CD14-positive monocyte (primary cell): ENCODE results near the gene CUX1. TPM values are rescaled to one million over a fixed set of nuclear protein-coding genes. Genes with fewer than 3 reads are reported as not detected.

Source experiments
- DNase-seq, 3 donors: peaks; one replicate each; pipeline ENCODE4 v3.0.0-alpha.2; 2011 to 2022
- H2AFZ ChIP-seq: 2 replicates; pipeline ENCODE4 v1.6.0; 2012; ENCODE audit warnings: mild to moderate bottlenecking, low read depth, low read length, inconsistent platforms; ENCODE audit not compliant: insufficient read depth, poor library complexity, severe bottlenecking
- H3K27ac ChIP-seq, 2 donors: 1 replicate in 1 of 2; 2 replicates in 1 of 2; pipeline ENCODE4 v1.5.1; 2012 to 2013; ENCODE audit warnings: low read length in 2 of 2, control low read depth in 1 of 2, inconsistent platforms in 1 of 2, low read depth in 1 of 2, mild to moderate bottlenecking in 1 of 2
- H3K27me3 ChIP-seq, 2 donors: one replicate each; pipeline versions ENCODE4 v1.6.0 to v1.6.1; 2011 to 2013; ENCODE audit warnings: low read length in 2 of 2; ENCODE audit not compliant: control insufficient read depth in 2 of 2, insufficient read depth in 2 of 2
- H3K36me3 ChIP-seq, 2 donors: replicated peaks in 1 of 2; 1 replicate in 1 of 2; 2 replicates in 1 of 2; pipeline versions ENCODE4 v1.5.1 to v1.6.1; 2012 to 2013; ENCODE audit warnings: low read length in 2 of 2, control low read depth in 1 of 2, inconsistent platforms in 1 of 2, mild to moderate bottlenecking in 1 of 2; ENCODE audit not compliant: insufficient read depth in 2 of 2, control insufficient read depth in 1 of 2
- H3K4me1 ChIP-seq, 2 donors: 1 replicate in 1 of 2; 2 replicates in 1 of 2; pipeline versions ENCODE4 v1.5.1 to v1.6.1; 2012 to 2013; ENCODE audit warnings: low read length in 2 of 2, control low read depth in 1 of 2, inconsistent platforms in 1 of 2, mild to moderate bottlenecking in 1 of 2, moderate library complexity in 1 of 2; ENCODE audit not compliant: insufficient read depth in 2 of 2, control insufficient read depth in 1 of 2
- H3K4me2 ChIP-seq: replicated peaks from 2 replicates; pipeline ENCODE3; 2012; ENCODE audit warnings: low read length, moderate library complexity, mild to moderate bottlenecking; ENCODE audit not compliant: poor library complexity, severe bottlenecking; ENCODE audit errors: extremely low read depth
- H3K4me3 ChIP-seq, 3 experiments: fragments of 200-600 bp in 1 of 3; sonication (generic) in 1 of 3; replicated peaks in 1 of 3; 1 replicate in 2 of 3; 2 replicates in 1 of 3; pipeline ENCODE4 v1.5.1; 2011 to 2013; ENCODE audit warnings: low read length in 3 of 3, mild to moderate bottlenecking in 3 of 3, control low read depth in 2 of 3, low read depth in 2 of 3, inconsistent platforms in 1 of 3, moderate library complexity in 1 of 3
- H3K79me2 ChIP-seq: 2 replicates; pipeline ENCODE4 v1.6.0; 2012; ENCODE audit warnings: mild to moderate bottlenecking, control low read depth, inconsistent platforms, low read length, moderate library complexity; ENCODE audit not compliant: insufficient read depth
- H3K9ac ChIP-seq: 2 replicates; pipeline ENCODE4 v1.6.0; 2017; ENCODE audit warnings: low read length, mild to moderate bottlenecking; ENCODE audit not compliant: insufficient read depth, poor library complexity, severe bottlenecking
- H3K9me3 ChIP-seq, 2 donors: replicated peaks in 1 of 2; 1 replicate in 1 of 2; 2 replicates in 1 of 2; pipeline versions ENCODE4 v1.5.1 to v1.6.1; 2012 to 2013; ENCODE audit warnings: low read length in 2 of 2, control low read depth in 1 of 2; ENCODE audit not compliant: control insufficient read depth in 1 of 2, insufficient read depth in 1 of 2
- H4K20me1 ChIP-seq: 2 replicates; pipeline ENCODE4 v1.6.0; 2012; ENCODE audit warnings: mild to moderate bottlenecking, low read length, control low read depth, moderate library complexity; ENCODE audit not compliant: insufficient read depth
- H3K27ac Mint-ChIP-seq, 7 donors: one replicate each; pipeline ENCODE4 v1.8.0; 2020; ENCODE audit warnings: mild to moderate bottlenecking in 7 of 7, mixed read lengths in 7 of 7, moderate library complexity in 6 of 7, inconsistent platforms in 2 of 7
- H3K27me3 Mint-ChIP-seq, 3 donors: one replicate each; pipeline ENCODE4 v1.8.0; 2021 to 2022; ENCODE audit warnings: low read depth in 3 of 3, mild to moderate bottlenecking in 3 of 3, mixed read lengths in 3 of 3, moderate library complexity in 3 of 3, inconsistent platforms in 1 of 3
- H3K36me3 Mint-ChIP-seq, 2 donors: one replicate each; pipeline ENCODE4 v1.8.0; 2020; ENCODE audit warnings: mixed read lengths in 2 of 2, inconsistent platforms in 1 of 2, mild to moderate bottlenecking in 1 of 2
- H3K4me1 Mint-ChIP-seq: one replicate; pipeline ENCODE4 v1.8.0; 2020; ENCODE audit warnings: mild to moderate bottlenecking, mixed read lengths
- H3K4me3 Mint-ChIP-seq, 2 donors: one replicate each; pipeline ENCODE4 v1.8.0; 2020; ENCODE audit warnings: mild to moderate bottlenecking in 2 of 2, mixed read lengths in 2 of 2, moderate library complexity in 1 of 2
- H3K9me3 Mint-ChIP-seq, 7 donors: one replicate each; pipeline ENCODE4 v1.8.0; 2020 to 2022; ENCODE audit warnings: mixed read lengths in 7 of 7, mild to moderate bottlenecking in 6 of 7, moderate library complexity in 6 of 7, inconsistent platforms in 2 of 7
- CTCF ChIP-seq: fragments of 200-600 bp; IDR thresholded peaks from one replicate; pipeline ENCODE4 v1.8.0; 2022; ENCODE audit warnings: antibody characterized with exemption, mild to moderate bottlenecking
- WGBS: methylation state at CpG from one replicate; pipeline ENCODE4 v1.1.5; 2013; ENCODE audit warnings: missing lambda C conversion rate; ENCODE audit not compliant: insufficient coverage; 5-methylcytosine and 5-hydroxymethylcytosine counted together
- intact Hi-C, 2 donors: fragments of 100-400 bp; cut with micrococcal nuclease; formaldehyde crosslinking; loops; one replicate each; pipeline versions ENCODE4 v1.15.0 to v1.15.1; 2023
- polyA plus RNA-seq, 3 donors: library from polyadenylated mRNA; depleted of rRNA in 1 of 3; unstranded in 2 of 3; stranded (reverse) in 1 of 3; fragments of 300-500 nt in 2 of 3; fragments of >200 nt in 1 of 3; fragmentation: Illumina TruSeq in 2 of 3; gene quantifications; 1 replicate in 2 of 3; 2 replicates in 1 of 3; pipeline ENCODE4 v1.2.3, GENCODE V29; 2012 to 2021

The CUX1 gene
- polyA plus RNA-seq, 3 donors: 17.6 to 38.0 (median 28.0) TPM

GRCh38 chr7:102085218-102085772, 267.9 kb downstream of the CUX1 start:
- Histone ChIP-seq H3K9me3 (peaks cover 22 to 34% of the 10 kb centered on the region in 2 donors), H2AFZ (no peak overlapping the region), H3K4me1 (peaks cover 4 to 10% of the 10 kb centered on the region in 2 donors), H3K4me3 (no peak overlapping the region), H3K4me2 (no peak overlapping the region), H3K27me3 (no peaks in the 10 kb centered on the region), H3K36me3 (peaks cover 25 to 46% of the 10 kb centered on the region in 2 donors), H4K20me1 (peaks cover 29% of the 10 kb centered on the region), H3K9ac (no peak overlapping the region), H3K79me2 (peaks cover 17% of the 10 kb centered on the region), H3K27ac (no peak overlapping the region)
- Mint-ChIP-seq H3K9me3 (peaks cover 21 to 46% (median 34%) of the 10 kb centered on the region in 7 donors), H3K27ac (no peak overlapping the region), H3K4me3 (no peak overlapping the region), H3K36me3 (peaks cover 43 to 65% of the 10 kb centered on the region in 2 donors), H3K27me3 (peaks cover 0 to 2% (median 0%) of the 10 kb centered on the region in 3 donors), H3K4me1 (peaks cover 15% of the 10 kb centered on the region)
- intact Hi-C loops: no loop called here
- no peak for DNase-seq
- WGBS: no CpG with 5 or more reads among the region's 5 CpGs
- no peak for TF ChIP-seq CTCF

- Mint-ChIP-seq H3K27me3 (peaks cover 0 to 1% (median 0%) of the 10 kb centered on the region in 3 donors), H3K36me3 (peaks cover 22 to 39% of the 10 kb centered on the region in 2 donors), H3K27ac (peak overlapping the region; percentile 11 to 85 (median 70)), H3K4me1 (peaks cover 23% of the 10 kb centered on the region), H3K4me3 (no peak overlapping the region), H3K9me3 (peaks cover 5 to 21% (median 11%) of the 10 kb centered on the region in 7 donors)
- Histone ChIP-seq H3K4me1 (peaks cover 4 to 10% of the 10 kb centered on the region in 2 donors), H3K4me3 (no peak overlapping the region), H3K4me2 (no peak overlapping the region), H3K9ac (no peak overlapping the region), H3K9me3 (peaks cover 6 to 13% of the 10 kb centered on the region in 2 donors), H3K27ac (peak overlapping the region in 1 of 2 donors; percentile 73), H4K20me1 (peaks cover 62% of the 10 kb centered on the region), H3K79me2 (peaks cover 28% of the 10 kb centered on the region), H3K36me3 (peaks cover 5 to 39% of the 10 kb centered on the region in 2 donors), H3K27me3 (no peaks in the 10 kb centered on the region), H2AFZ (no peak overlapping the region)
- DNase-seq: peak in 2 of 3 donors; percentile 7 to 14
- no peak for TF ChIP-seq CTCF
- intact Hi-C loops: no loop called here
- 80% methylated on average over 1 of the region's 4 CpGs for WGBS
Observed at GRCh38 chr7:102089175-102090098, 272.0 kb downstream of the CUX1 start.
